ENCODE data around the gene RNH1.
"Not testable (repeated sequence)": the region's sequence is repeated elsewhere in the genome, so short reads cannot be mapped to it uniquely, and the experiment has no call there.

RNH1 gene

GRCh38 chr11:520428-521176, 13.6 kb upstream of the RNH1 start:
- DNase-seq (ENCODE audit: low read depth in 2 of 2), result no peak

GRCh38 chr11:518463-519202, 11.6 kb upstream of the RNH1 start:
- peak; percentile 83 to 84 for DNase-seq (ENCODE audit: low read depth in 2 of 2)

- DNase-seq (ENCODE audit: low read depth in 2 of 2), result not testable (repeated sequence)
These were observed 10.1 kb upstream of the RNH1 start for GRCh38 chr11:516918-517685.

GRCh38 chr11:516400-516799, 9.4 kb upstream of the RNH1 start:
- no peak for DNase-seq (ENCODE audit: low read depth in 2 of 2)

- no peak for DNase-seq (ENCODE audit: low read depth in 2 of 2)
These were observed 8.1 kb upstream of the RNH1 start for GRCh38 chr11:515131-515530.

DNA sequence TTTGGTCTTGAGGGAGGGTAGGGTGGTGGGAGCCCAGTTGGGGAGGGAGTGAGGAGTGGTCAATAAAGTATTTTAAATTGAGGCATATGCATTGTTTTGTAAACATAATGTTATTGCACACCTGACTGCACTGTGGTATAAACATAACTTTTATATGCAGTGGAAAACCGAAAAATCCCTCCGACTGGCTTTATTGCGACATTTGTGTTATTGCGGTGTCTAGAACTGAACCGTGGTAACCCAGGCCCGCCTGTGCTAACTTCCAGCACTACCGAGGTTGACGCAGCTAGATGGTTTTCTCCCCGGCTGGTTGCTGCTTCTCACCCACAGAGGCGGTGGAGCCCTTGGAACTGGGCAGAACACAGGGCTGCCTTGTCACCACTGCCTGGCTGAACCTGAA, 7.6 kb upstream of the RNH1 start:
- DNase-seq (ENCODE audit: low read depth in 2 of 2), result no peak

GRCh38 chr11:512761-513595, 5.9 kb upstream of the RNH1 start:
- DNase-seq (ENCODE audit: low read depth in 2 of 2), result no peak

GRCh38 chr11:508956-509355, 1.9 kb upstream of the RNH1 start:
- no peak for DNase-seq (ENCODE audit: low read depth in 2 of 2)

GRCh38 chr11:507727-508515, 879 bp upstream of the RNH1 start:
- DNase-seq (ENCODE audit: low read depth in 2 of 2), result no peak

DNA sequence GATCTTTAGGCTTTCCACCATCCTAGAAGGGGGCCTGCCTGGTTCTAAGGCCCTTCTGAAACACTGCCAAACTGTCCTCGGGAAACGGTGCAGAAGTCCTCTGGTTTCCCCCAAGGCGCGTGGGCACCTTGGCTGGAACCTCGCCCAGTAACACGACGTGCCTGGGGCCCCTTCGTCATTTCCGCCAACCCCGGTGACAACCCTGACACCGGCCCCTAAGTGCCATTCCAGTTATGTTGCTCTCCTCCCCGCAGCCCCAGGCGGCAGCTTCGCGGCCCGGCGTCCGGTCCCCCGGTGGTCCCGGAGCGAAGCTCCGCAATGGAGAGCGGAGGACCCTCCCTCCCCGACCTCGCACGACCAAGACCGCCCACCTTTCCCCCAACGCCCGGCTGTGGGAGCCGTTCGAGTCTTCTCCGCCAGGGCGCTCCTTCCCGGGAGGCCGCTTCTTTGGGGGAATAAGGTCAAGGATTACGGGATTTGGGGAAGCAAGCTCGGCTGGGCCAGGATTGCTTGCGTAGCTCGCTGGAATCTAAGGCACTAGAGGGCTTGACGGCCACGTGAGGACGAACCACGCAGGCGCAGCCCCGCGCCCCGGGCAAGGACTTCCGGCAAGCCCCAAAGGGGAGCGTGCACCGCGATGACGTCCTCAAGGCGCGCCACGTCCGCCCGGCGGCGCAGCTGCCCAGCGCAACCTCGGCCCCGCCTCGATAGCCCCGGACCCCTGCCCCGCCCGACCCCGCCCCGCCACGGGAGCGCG, 626 bp downstream of the RNH1 start:
- DNase-seq (ENCODE audit: low read depth in 2 of 2), result peak; percentile 95 to 97

GRCh38 chr11:504994-505344, 2.1 kb downstream of the RNH1 start:
- DNase-seq (ENCODE audit: low read depth in 2 of 2), result no peak

DNA sequence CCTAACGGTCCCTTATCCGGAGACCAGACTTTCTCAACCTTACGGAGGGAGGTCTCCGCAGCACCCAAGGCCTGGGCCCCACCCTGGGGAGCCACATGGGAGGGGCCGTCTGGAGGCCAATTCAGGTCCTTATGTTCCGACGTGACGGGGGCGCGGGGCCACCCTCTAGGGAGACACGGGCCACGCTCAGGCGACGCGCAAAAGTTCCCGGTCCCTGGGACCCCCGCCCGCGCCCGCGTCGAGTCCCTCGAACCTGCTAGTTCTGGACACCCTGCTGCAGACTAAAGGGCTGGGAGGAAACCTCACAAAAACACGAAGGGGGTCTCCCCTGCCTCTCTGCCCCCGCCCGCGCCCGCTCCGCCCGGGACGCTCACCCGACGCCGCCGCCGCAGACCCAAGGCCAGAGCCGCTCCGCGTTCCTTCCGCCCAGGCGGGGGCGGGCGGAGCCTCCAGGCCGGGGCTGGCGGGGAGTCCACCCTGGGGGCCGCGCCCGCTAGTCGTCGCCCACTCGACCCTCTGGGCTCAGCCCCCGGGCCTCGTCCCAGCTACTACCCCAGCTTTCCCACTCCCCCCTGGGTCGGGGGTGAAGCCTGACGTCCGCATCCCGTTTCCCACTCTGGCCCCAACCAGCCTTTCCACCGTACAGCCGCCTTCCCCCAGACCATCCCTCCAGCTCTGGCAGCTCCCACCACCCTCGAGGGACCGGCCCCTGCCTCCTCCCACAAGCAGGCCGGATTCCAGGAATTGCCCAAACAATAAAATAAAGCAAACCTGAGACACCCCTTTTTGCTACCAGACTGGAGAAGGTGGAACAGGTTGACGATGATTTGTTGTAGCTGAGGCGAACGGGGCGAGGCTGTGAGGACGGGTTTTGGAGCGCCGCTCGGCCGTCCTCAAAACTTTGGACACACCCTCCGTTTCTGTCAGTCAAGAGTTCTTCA, 2.7 kb downstream of the RNH1 start:
- DNase-seq (ENCODE audit: low read depth in 2 of 2), result no peak

DNA sequence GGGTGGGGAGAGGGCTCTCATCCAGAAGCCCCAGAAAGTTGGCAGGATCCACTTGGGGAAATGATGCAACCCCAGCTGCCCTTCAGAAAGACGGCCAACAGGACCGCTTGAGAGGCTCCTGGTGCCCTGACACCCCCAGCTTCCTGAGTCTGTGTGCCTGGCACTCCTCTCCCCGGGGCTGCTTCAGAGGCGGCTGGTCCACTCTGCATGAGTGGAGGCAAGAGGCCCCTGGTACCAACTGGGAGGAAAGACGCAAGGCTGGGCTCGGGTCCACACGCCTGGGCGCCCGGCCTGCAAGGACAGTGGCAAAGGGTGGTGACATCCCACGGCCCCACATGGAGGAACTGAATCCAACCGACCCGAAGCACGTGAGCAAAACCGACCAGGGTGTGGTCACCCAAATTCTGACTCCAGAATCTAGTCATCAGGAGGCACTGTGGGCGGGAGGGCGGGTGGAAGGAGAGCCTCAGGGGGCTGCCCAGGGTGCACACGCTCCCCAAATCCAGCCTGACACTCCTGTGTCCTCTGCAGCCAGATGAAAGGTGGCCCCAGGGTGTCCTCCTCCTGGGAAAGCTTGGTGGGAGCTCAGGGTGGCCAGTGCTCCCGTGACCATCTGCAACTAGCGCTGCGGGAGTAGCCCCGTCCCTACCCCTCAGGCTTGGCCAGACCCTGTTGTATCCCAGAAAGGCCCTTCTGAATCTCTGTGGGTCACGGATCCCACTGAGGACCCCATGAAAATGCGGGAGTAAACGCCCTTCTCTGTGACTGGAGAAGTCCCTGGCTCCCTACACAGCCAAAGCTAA, 3.7 kb downstream of the RNH1 start:
- DNase-seq (ENCODE audit: low read depth in 2 of 2), result no peak

DNA sequence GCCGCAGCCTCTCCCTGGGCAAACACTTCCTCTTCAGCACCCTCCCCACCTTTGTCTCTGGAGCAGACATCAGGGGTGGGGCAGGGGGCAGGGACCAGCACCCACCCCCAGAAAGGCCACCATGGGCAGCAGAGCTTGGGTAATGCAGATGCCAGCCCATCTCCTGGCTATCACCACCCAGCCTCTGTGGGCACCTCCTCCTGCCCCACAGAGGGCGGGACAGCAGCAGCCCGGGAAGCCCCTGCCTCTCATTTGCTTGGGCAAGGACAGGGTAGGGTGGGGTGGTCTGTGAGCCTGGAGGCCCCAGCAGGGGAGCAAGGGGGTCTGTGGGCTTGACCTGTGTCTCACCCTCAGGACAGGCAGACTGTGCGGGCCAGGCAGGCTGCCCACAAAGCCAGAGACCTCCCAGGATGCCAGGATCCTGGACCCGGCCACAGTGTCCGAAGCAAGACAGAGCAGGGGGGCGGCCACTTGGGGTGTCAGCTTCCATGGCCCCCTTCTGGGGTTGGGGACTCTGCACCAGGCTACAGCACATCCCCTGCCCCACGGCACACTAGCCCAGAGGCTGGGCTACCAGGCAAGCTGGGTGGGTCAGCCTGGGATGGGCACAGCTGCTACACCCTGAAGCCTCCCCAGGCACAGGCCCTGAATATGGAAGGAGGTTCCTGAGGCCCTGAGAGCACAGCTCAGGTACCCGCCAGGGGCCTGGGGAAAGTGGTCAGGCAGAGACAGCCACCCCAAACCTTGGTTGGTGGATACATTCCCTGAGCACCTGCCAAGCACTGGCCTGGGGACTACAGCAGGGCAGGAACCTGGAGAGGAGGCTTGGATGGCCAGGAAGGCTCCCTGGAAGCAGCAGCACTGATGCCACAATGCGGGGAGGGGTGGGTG, 4.5 kb downstream of the RNH1 start:
- DNase-seq (ENCODE audit: low read depth in 2 of 2), result no peak

- no peak for DNase-seq (ENCODE audit: low read depth in 2 of 2)
These were observed 5.3 kb downstream of the RNH1 start for GRCh38 chr11:501683-502287.

DNA sequence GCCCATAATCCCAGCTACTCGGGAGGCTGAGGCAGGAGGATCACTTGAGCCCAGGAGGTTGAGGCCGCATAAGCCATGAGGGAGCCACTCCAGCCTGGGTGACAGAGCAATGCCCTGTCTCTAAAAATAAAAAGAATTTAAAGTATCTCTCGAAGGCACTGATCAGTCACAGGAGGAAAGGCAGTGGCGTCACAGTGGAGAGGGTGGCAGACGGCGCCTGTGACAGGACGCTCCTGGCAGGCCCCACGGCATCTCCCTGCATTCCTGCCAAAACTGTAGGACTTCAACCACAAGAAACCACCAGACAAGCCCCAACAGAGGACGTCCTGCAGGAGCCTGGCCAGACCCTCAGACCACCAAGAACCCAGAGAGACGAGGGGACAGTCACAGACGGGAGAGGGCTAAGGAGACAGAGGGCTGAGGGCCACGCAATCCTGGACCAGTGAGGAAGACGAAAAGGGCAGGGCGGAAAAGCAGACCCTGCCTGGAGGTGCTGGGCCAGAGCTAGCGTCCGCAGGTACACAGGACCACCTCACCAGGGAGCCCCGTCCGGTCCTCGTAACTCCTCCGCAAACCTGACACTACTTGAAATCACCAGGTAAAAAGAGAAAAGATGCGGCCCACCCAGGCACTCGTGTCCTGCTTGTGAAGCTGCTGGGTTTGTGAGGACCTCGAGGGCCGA, 5.9 kb downstream of the RNH1 start:
- no peak for DNase-seq (ENCODE audit: low read depth in 2 of 2)
